Right forelimb (tissue), 1 donor: Measurements from ENCODE around the gene RCBTB2.

Source experiments
- DNase-seq: peaks from one replicate; pipeline ENCODE4 v3.0.0-alpha.2; 2018

Gene RCBTB2

GRCh38 chr13:48562296-48563066, 29.6 kb upstream of the RCBTB2 start:
- DNase-seq, result no peak

- DNase-seq, result no peak
Observed at GRCh38 chr13:48561466-48562235, 28.8 kb upstream of the RCBTB2 start.

GRCh38 chr13:48560657-48561337, 27.9 kb upstream of the RCBTB2 start:
- no peak for DNase-seq

- DNase-seq, result no peak
Observed at GRCh38 chr13:48559638-48560320, 26.9 kb upstream of the RCBTB2 start.

GRCh38 chr13:48556817-48557216, 23.9 kb upstream of the RCBTB2 start:
- no peak for DNase-seq

GRCh38 chr13:48555441-48555840, 22.6 kb upstream of the RCBTB2 start:
- DNase-seq, result no peak

GRCh38 chr13:48551329-48551728, 18.4 kb upstream of the RCBTB2 start:
- DNase-seq, result no peak

- DNase-seq, result no peak
Observed at GRCh38 chr13:48549658-48550057, 16.8 kb upstream of the RCBTB2 start.

- DNase-seq, result no peak
Observed at GRCh38 chr13:48547663-48548092, 14.8 kb upstream of the RCBTB2 start.

- no peak for DNase-seq
Observed at GRCh38 chr13:48545608-48546007, 12.7 kb upstream of the RCBTB2 start.

- DNase-seq, result peak; percentile 48
Observed at GRCh38 chr13:48542581-48543341, 9.9 kb upstream of the RCBTB2 start.

- DNase-seq, result no peak
Observed at GRCh38 chr13:48542138-48542537, 9.3 kb upstream of the RCBTB2 start.

- no peak for DNase-seq
Observed at GRCh38 chr13:48539550-48539949, 6.7 kb upstream of the RCBTB2 start.

- DNase-seq, result no peak
Observed at GRCh38 chr13:48536621-48537250, 3.9 kb upstream of the RCBTB2 start.

- no peak for DNase-seq
Observed at GRCh38 chr13:48535766-48536165, 2.9 kb upstream of the RCBTB2 start.

GRCh38 chr13:48534911-48535501, 2.1 kb upstream of the RCBTB2 start:
- DNase-seq, result no peak

GRCh38 chr13:48533961-48534600, 1.2 kb upstream of the RCBTB2 start:
- no peak for DNase-seq

- no peak for DNase-seq
Observed at GRCh38 chr13:48532256-48532505, 699 bp downstream of the RCBTB2 start.

GRCh38 chr13:48531416-48532255, 1.2 kb downstream of the RCBTB2 start:
- peak; percentile 50 for DNase-seq

GRCh38 chr13:48530833-48531232, 2.0 kb downstream of the RCBTB2 start:
- DNase-seq, result no peak
